ENCODE measurements around the gene LIMK1. TPM values are rescaled to one million over a fixed set of nuclear protein-coding genes. Genes with fewer than 3 reads are reported as not detected.
A peak's percentile ranks its signal among the peaks of the same experiment; 100 is the strongest.

LIMK1 gene
- total and polyA plus RNA-seq, 2 donors = 11.2 to 14.7 TPM

GRCh38 chr7:74061840-74062539 is 21.6 kb upstream of the LIMK1 start:
- no peaks in the 10 kb centered on the region for H3K36me3 ChIP-seq (ENCODE audit: insufficient read depth)
- WGBS = 18% methylated on average over 20 of the region's 20 CpGs
- H3K4me3 ChIP-seq (ENCODE audit: low read depth, low read length) = no peak overlapping the region
- DNase-seq (ENCODE audit: extremely low spot score) = peak; percentile 41
- peak overlapping the region; percentile 77 for H3K27ac ChIP-seq (ENCODE audit: low read depth)
- no peaks in the 10 kb centered on the region for H3K4me1 ChIP-seq (ENCODE audit: insufficient read depth)

DNA sequence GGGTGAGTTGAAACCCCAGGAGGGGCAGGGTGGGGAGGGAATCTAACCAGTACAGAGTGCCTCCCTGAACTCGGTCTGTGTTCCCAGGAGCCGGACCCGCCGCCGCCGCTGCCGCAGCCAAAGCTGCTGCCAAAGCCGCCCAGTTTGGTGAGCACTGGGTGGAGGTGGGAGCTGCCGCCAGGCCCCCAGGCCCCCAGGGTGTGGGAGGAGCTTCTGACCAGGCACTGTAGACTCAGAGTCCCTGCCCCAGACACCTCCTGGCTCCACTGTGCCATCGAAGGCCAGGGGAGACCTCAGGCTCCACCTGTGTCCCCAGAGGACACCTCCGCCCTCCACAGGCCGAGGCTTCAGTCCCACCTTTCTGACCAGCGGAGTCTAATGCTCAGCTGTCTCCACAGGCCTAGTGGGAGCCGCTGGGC is 20.4 kb upstream of the LIMK1 start:
- H3K4me3 ChIP-seq (ENCODE audit: low read depth, low read length) = no peak overlapping the region
- no peaks in the 10 kb centered on the region for H3K4me1 ChIP-seq (ENCODE audit: insufficient read depth)
- no peaks in the 10 kb centered on the region for H3K36me3 ChIP-seq (ENCODE audit: insufficient read depth)
- no peak overlapping the region for H3K27ac ChIP-seq (ENCODE audit: low read depth)
- WGBS = 94% methylated on average over 14 of the region's 14 CpGs
- DNase-seq (ENCODE audit: extremely low spot score) = no peak

GRCh38 chr7:74063646-74064045 is 20.0 kb upstream of the LIMK1 start:
- H3K36me3 ChIP-seq (ENCODE audit: insufficient read depth) = no peaks in the 10 kb centered on the region
- H3K4me1 ChIP-seq (ENCODE audit: insufficient read depth) = no peaks in the 10 kb centered on the region
- no peak for DNase-seq (ENCODE audit: extremely low spot score)
- no peak overlapping the region for H3K4me3 ChIP-seq (ENCODE audit: low read depth, low read length)
- WGBS = 96% methylated on average over 12 of the region's 12 CpGs
- H3K27ac ChIP-seq (ENCODE audit: low read depth) = no peak overlapping the region

- no peaks in the 10 kb centered on the region for H3K36me3 ChIP-seq (ENCODE audit: insufficient read depth)
Measured at GRCh38 chr7:74064696-74065095, 18.9 kb upstream of the LIMK1 start.

GRCh38 chr7:74066626-74067025 is 17.0 kb upstream of the LIMK1 start:
- no peak for DNase-seq (ENCODE audit: extremely low spot score)
- no peaks in the 10 kb centered on the region for H3K4me1 ChIP-seq (ENCODE audit: insufficient read depth)
- 91% methylated on average over 3 of the region's 3 CpGs for WGBS
- no peak overlapping the region for H3K27ac ChIP-seq (ENCODE audit: low read depth)
- no peaks in the 10 kb centered on the region for H3K36me3 ChIP-seq (ENCODE audit: insufficient read depth)
- H3K4me3 ChIP-seq (ENCODE audit: low read depth, low read length) = no peak overlapping the region

More at GRCh38 chr7:74064696-74065095, 18.9 kb upstream of the LIMK1 start:
- Histone ChIP-seq H3K4me1 (ENCODE audit: insufficient read depth) (no peaks in the 10 kb centered on the region), H3K4me3 (ENCODE audit: low read depth, low read length) (no peak overlapping the region), H3K27ac (ENCODE audit: low read depth) (no peak overlapping the region)
- 88% methylated on average over 4 of the region's 4 CpGs for WGBS
- no peak for DNase-seq (ENCODE audit: extremely low spot score)

DNA sequence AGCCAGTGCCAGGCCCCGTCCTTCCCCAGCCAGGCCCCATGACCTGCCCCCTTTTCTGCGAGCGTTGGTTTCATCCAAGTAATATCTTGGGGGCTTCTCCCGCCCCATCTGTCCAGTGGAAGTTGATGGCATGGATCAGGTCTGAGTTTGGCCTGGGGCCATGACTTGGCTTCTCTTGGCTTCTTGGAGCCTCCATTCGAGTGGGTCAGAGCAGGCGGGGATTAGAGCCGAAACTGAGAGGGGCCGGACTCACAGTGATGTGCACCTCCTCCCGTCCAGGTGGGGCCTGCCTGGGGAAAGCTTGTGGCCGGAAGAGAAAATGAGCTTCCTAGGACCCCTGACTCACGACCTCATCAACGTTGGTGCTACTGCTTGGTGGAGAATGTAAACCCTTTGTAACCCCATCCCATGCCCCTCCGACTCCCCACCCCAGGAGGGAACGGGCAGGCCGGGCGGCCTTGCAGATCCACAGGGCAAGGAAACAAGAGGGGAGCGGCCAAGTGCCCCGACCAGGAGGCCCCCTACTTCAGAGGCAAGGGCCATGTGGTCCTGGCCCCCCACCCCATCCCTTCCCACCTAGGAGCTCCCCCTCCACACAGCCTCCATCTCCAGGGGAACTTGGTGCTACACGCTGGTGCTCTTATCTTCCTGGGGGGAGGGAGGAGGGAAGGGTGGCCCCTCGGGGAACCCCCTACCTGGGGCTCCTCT is 15.1 kb upstream of the LIMK1 start:
- no peak for DNase-seq (ENCODE audit: extremely low spot score)

GRCh38 chr7:74069086-74069541 is 14.5 kb upstream of the LIMK1 start:
- no peak for DNase-seq (ENCODE audit: extremely low spot score)
- WGBS = 92% methylated on average over 16 of the region's 16 CpGs
- H3K27ac ChIP-seq (ENCODE audit: low read depth) = no peak overlapping the region

More for the DNA sequence above, 15.1 kb upstream of the LIMK1 start:
- 89% methylated on average over 20 of the region's 20 CpGs for WGBS
- Histone ChIP-seq H3K36me3 (ENCODE audit: insufficient read depth) (no peaks in the 10 kb centered on the region), H3K4me3 (ENCODE audit: low read depth, low read length) (no peak overlapping the region), H3K27ac (ENCODE audit: low read depth) (no peak overlapping the region), H3K4me1 (ENCODE audit: insufficient read depth) (no peaks in the 10 kb centered on the region)

GRCh38 chr7:74069790-74070618 is 13.6 kb upstream of the LIMK1 start:
- WGBS = 79% methylated on average over 11 of the region's 11 CpGs
- DNase-seq (ENCODE audit: extremely low spot score) = no peak
- H3K4me1 ChIP-seq (ENCODE audit: insufficient read depth) = no peaks in the 10 kb centered on the region
- H3K27ac ChIP-seq (ENCODE audit: low read depth) = no peak overlapping the region
- H3K36me3 ChIP-seq (ENCODE audit: insufficient read depth) = no peaks in the 10 kb centered on the region
- H3K4me3 ChIP-seq (ENCODE audit: low read depth, low read length) = no peak overlapping the region

More at GRCh38 chr7:74069086-74069541, 14.5 kb upstream of the LIMK1 start:
- Histone ChIP-seq H3K36me3 (ENCODE audit: insufficient read depth) (no peaks in the 10 kb centered on the region), H3K4me3 (ENCODE audit: low read depth, low read length) (no peak overlapping the region), H3K4me1 (ENCODE audit: insufficient read depth) (no peaks in the 10 kb centered on the region)

GRCh38 chr7:74070619-74070921 is 13.0 kb upstream of the LIMK1 start:
- WGBS = 66% methylated on average over 6 of the region's 6 CpGs
- H3K27ac ChIP-seq (ENCODE audit: low read depth) = no peak overlapping the region
- H3K4me3 ChIP-seq (ENCODE audit: low read depth, low read length) = no peak overlapping the region
- no peaks in the 10 kb centered on the region for H3K4me1 ChIP-seq (ENCODE audit: insufficient read depth)
- H3K36me3 ChIP-seq (ENCODE audit: insufficient read depth) = no peaks in the 10 kb centered on the region
- no peak for DNase-seq (ENCODE audit: extremely low spot score)

DNA sequence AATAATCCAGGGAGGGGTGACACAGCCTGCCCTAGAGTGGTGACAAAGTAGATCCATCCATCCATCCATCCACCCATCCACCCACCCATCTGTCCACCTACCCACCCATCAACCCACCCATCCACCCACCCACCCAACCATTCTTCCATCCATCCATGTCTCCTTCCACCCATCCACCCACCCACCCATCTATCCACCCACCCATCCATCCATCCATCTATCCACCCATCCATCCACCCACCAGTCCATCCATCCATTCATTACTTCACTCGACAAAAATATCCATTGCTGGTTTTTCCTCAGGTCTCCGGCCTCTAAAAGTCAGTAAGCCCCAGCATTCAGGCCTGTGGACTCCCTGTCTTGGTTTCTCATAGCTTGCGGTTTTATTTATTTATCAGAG is 12.5 kb upstream of the LIMK1 start:
- Histone ChIP-seq H3K4me1 (ENCODE audit: insufficient read depth) (no peaks in the 10 kb centered on the region), H3K4me3 (ENCODE audit: low read depth, low read length) (no peak overlapping the region), H3K27ac (ENCODE audit: low read depth) (no peak overlapping the region), H3K36me3 (ENCODE audit: insufficient read depth) (no peaks in the 10 kb centered on the region)
- WGBS = 95% methylated on average over 3 of the region's 3 CpGs
- no peak for DNase-seq (ENCODE audit: extremely low spot score)

- 76% methylated on average over 1 of the region's 1 CpG for WGBS
- Histone ChIP-seq H3K4me3 (ENCODE audit: low read depth, low read length) (no peak overlapping the region), H3K4me1 (ENCODE audit: insufficient read depth) (no peaks in the 10 kb centered on the region), H3K36me3 (ENCODE audit: insufficient read depth) (no peaks in the 10 kb centered on the region), H3K27ac (ENCODE audit: low read depth) (no peak overlapping the region)
- no peak for DNase-seq (ENCODE audit: extremely low spot score)
Measured at GRCh38 chr7:74074770-74075169, 8.8 kb upstream of the LIMK1 start.

DNA sequence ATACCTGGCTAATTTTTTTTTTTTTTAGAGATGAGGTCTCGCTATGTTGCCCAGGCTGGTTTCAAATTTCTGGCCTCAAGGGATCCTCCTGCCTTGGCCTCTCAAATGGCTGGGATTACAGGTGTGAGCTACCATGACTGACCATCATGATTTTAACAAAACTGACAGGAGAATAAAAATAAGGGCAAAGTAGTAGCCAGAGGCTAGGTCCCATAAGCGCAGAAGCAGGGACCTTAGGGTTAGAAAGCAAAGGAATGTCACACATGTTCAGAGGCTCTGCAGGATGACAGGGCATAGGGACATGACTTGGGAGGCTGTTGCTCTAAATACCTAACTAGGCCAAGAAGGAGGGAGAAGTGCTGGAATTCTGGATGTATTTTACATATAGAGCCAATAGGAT is 5.1 kb upstream of the LIMK1 start:
- H3K36me3 ChIP-seq (ENCODE audit: insufficient read depth) = no peaks in the 10 kb centered on the region
- no peak for DNase-seq (ENCODE audit: extremely low spot score)
- H3K27ac ChIP-seq (ENCODE audit: low read depth) = no peak overlapping the region
- peaks cover 2% of the 10 kb centered on the region for H3K4me1 ChIP-seq (ENCODE audit: insufficient read depth)
- H3K4me3 ChIP-seq (ENCODE audit: low read depth, low read length) = no peak overlapping the region
- WGBS = 98% methylated on average over 2 of the region's 2 CpGs

GRCh38 chr7:74082770-74083116 is 861 bp upstream of the LIMK1 start:
- H3K36me3 ChIP-seq (ENCODE audit: insufficient read depth) = no peaks in the 10 kb centered on the region
- H3K4me1 ChIP-seq (ENCODE audit: insufficient read depth) = peaks cover 2% of the 10 kb centered on the region
- 78% methylated on average over 9 of the region's 9 CpGs for WGBS
- H3K4me3 ChIP-seq (ENCODE audit: low read depth, low read length) = no peak overlapping the region
- no peak for DNase-seq (ENCODE audit: extremely low spot score)
- no peak overlapping the region for H3K27ac ChIP-seq (ENCODE audit: low read depth)

Measured in urinary bladder (tissue), 4 donors.